IgD-negative memory B cell (primary cell): ENCODE measurements around the gene FLYWCH1. TPM values are rescaled to one million over a fixed set of nuclear protein-coding genes. Genes with fewer than 3 reads are reported as not detected.

Experiments
- H3K27ac Mint-ChIP-seq, 3 donors: one replicate each; pipeline ENCODE4 v1.8.0; 2020 to 2022; ENCODE audit warnings: mild to moderate bottlenecking in 3 of 3, mixed read lengths in 3 of 3, moderate library complexity in 1 of 3
- H3K27me3 Mint-ChIP-seq: one replicate; pipeline ENCODE4 v1.8.0; 2021; ENCODE audit warnings: mixed read lengths
- H3K36me3 Mint-ChIP-seq: one replicate; pipeline ENCODE4 v1.8.0; 2020; ENCODE audit warnings: mild to moderate bottlenecking, mixed read lengths
- H3K4me1 Mint-ChIP-seq, 3 donors: one replicate each; pipeline ENCODE4 v1.8.0; 2020 to 2022; ENCODE audit warnings: mixed read lengths in 3 of 3, mild to moderate bottlenecking in 1 of 3
- H3K4me3 Mint-ChIP-seq, 4 donors: one replicate each; pipeline ENCODE4 v1.8.0; 2020 to 2022; ENCODE audit warnings: mild to moderate bottlenecking in 4 of 4, mixed read lengths in 4 of 4, moderate library complexity in 3 of 4
- H3K9me3 Mint-ChIP-seq, 3 donors: one replicate each; pipeline ENCODE4 v1.8.0; 2020 to 2021; ENCODE audit warnings: mixed read lengths in 3 of 3, mild to moderate bottlenecking in 1 of 3
- polyA plus RNA-seq: library from polyadenylated mRNA; unstranded; fragments of 300-500 nt; fragmentation: Illumina TruSeq; gene quantifications from one replicate; pipeline ENCODE4 v1.2.3, GENCODE V29; 2021

The FLYWCH1 gene
- polyA plus RNA-seq, 1 donor from 2014 or later, result 14.8 TPM

DNA sequence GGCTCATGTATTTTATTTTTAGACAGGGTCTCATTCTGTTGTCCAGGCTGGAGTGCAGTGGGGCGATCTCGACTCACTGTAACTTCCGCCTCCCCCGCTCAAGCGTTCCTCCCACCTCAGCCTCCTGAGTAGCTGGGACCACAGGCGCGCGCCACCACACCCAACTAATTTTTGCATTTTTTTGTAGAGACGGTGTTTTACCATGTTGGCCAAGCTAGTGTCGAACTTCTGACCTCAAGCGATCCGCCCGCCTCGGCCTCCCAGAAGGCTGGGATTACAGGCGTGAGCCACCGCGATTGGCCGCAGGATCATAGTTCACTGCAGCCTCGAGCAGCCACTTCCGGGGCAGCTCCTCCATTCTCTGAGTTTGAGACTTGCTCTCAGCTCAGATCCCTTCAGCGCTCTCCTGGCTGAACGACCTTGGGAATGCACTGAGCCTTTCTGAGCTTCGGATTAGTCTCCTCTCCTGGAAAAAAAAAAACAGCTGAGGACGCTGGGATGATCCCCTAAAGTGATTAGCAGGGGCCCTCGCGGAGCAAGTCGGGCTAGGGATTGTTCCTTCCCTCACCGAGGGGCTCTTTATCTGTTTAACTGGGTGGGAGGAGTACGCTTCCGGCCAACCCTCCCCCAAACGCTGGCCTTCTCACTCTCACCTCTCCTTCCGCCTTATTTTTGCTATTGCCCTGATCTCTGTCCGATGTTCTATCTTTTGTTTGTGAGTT is 69.6 kb downstream of the FLYWCH1 start:
- no peaks in the 10 kb centered on the region for H3K36me3 Mint-ChIP-seq
- H3K4me3 Mint-ChIP-seq, result peak overlapping the region; percentile 66 to 92 (median 86)
- H3K9me3 Mint-ChIP-seq, result no peaks in the 10 kb centered on the region
- no peaks in the 10 kb centered on the region for H3K27me3 Mint-ChIP-seq
- peak overlapping the region; percentile 62 to 88 (median 80) for H3K27ac Mint-ChIP-seq
- H3K4me1 Mint-ChIP-seq, result peaks cover 0 to 17% (median 8%) of the 10 kb centered on the region in 3 donors

DNA sequence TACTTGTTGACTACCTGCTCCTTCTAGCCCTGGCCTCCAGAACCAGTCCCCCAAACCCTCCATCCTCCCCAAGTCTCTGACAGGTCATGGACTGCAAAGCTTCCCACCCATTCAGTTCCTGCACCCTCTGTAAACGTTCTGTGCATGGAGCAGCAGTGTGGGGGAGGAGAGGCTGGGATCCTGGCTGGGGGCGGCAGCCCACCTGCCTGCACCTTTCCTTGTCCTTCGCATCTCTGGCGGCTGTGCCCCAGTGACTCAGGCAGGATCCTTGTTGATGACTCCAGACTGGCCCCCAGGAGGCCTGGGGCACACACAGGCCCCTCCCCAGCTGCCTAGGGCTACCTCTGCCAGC is 70.1 kb downstream of the FLYWCH1 start:
- Mint-ChIP-seq H3K4me1 (peaks cover 0 to 17% (median 8%) of the 10 kb centered on the region in 3 donors), H3K27me3 (no peaks in the 10 kb centered on the region), H3K4me3 (peak overlapping the region; percentile 51 to 89 (median 69)), H3K27ac (peak overlapping the region in 2 of 3 donors; percentile 62 to 88), H3K36me3 (no peaks in the 10 kb centered on the region), H3K9me3 (no peaks in the 10 kb centered on the region)

DNA sequence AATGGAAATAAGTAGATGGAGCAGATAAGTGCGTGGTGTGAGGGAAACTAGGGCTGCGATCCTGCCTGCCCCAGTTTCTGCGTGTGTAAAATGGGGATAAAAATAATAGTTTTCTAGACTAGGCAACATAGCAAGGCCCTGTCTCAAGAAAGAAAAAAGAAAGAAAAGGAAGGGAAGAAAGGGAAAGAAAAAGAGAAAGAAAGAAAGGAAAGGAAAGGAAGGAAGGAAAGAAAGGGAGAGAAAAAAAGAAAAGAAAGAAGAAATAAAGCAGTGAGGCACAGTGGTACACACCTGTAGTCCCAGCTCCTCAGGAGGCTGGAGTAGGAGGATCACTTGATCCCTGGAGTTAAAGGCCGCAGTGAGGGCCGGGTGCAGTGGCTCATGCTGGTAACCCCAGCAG is 70.7 kb downstream of the FLYWCH1 start:
- Mint-ChIP-seq H3K4me3 (peak overlapping the region in 3 of 4 donors; percentile 51 to 66 (median 63)), H3K36me3 (no peaks in the 10 kb centered on the region), H3K27ac (peak overlapping the region in 1 of 3 donors; percentile 13)

DNA sequence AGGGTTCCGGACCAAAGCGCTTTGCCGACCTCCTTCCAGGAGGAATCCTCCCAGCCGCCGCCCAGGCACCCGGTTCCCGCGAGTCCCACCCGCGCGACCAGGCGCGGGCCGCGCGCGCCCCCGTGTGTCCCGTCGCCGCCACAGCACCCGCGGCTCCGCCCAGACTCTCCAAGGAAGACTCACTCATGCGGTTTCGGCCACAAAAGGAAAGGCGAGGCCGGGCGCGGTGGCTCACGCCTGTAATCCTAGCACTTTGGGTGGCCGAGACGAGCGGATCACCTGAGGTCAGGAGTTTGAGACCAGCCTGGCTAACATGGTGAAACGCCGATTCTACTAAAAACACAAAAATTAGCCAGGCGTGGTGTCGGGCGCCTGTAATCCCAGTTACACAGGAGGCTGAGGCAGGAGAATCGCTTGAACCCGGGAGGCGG is 72.0 kb downstream of the FLYWCH1 start:
- H3K9me3 Mint-ChIP-seq, result no peaks in the 10 kb centered on the region
- H3K36me3 Mint-ChIP-seq, result no peaks in the 10 kb centered on the region
- no peak overlapping the region for H3K27ac Mint-ChIP-seq
- H3K27me3 Mint-ChIP-seq, result no peaks in the 10 kb centered on the region
- H3K4me3 Mint-ChIP-seq, result peak overlapping the region; percentile 34 to 82 (median 54)
- H3K4me1 Mint-ChIP-seq, result peaks cover 0 to 17% (median 8%) of the 10 kb centered on the region in 3 donors

More for the DNA sequence above, 70.7 kb downstream of the FLYWCH1 start:
- peaks cover 0 to 17% (median 8%) of the 10 kb centered on the region in 3 donors for H3K4me1 Mint-ChIP-seq
- H3K27me3 Mint-ChIP-seq, result no peaks in the 10 kb centered on the region
- no peaks in the 10 kb centered on the region for H3K9me3 Mint-ChIP-seq

DNA sequence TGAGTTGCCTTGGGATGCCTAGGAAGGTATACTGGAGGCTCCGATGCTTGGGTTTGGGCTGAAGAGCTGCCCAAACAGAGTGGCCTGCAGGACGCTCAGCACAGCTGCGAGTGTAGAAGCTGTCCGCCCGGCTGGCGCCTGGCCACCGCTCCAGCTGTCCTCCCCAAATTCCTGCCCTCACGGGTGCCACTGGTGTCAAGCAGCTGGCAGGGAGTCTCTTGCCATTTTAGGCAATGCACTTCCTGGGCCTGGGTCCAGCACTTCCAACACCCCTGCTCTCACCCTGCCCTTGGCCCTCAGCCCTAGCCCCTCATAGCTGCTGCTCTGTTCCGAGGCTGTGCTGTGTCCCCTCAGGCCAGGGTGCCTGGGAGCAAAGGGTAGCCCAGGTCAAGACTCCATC is 73.7 kb downstream of the FLYWCH1 start:
- H3K27me3 Mint-ChIP-seq, result no peaks in the 10 kb centered on the region
- H3K9me3 Mint-ChIP-seq, result no peaks in the 10 kb centered on the region
- no peak overlapping the region for H3K27ac Mint-ChIP-seq
- no peak overlapping the region for H3K4me3 Mint-ChIP-seq
- H3K36me3 Mint-ChIP-seq, result no peaks in the 10 kb centered on the region
- H3K4me1 Mint-ChIP-seq, result peaks cover 0 to 16% (median 8%) of the 10 kb centered on the region in 3 donors

DNA sequence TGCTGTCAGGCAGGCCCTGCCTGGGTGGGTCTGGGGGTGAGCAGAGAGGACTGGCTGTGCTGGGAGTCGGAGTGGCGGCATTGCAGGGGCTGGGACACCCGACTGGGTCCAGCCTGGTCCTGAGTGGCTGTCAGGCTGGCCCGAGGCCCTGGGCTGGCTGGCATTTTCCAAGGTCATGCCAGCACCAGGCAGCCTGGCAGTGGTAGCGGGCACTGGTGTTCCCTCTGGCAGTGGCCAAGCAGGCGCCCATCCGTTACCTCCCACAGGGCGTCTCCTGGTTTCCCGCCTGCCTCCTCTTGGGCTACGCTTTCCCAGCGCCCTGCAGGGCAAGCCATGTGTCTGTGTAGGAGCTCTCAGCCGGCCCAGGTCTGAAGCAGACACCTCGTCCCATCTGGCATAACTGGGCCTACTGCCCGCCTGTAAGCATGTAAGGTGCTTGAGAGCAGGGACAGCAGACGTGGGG is 74.2 kb downstream of the FLYWCH1 start:
- Mint-ChIP-seq H3K9me3 (no peaks in the 10 kb centered on the region), H3K4me1 (peaks cover 0 to 13% (median 8%) of the 10 kb centered on the region in 3 donors), H3K36me3 (no peaks in the 10 kb centered on the region), H3K27ac (no peak overlapping the region), H3K4me3 (no peak overlapping the region), H3K27me3 (no peaks in the 10 kb centered on the region)

DNA sequence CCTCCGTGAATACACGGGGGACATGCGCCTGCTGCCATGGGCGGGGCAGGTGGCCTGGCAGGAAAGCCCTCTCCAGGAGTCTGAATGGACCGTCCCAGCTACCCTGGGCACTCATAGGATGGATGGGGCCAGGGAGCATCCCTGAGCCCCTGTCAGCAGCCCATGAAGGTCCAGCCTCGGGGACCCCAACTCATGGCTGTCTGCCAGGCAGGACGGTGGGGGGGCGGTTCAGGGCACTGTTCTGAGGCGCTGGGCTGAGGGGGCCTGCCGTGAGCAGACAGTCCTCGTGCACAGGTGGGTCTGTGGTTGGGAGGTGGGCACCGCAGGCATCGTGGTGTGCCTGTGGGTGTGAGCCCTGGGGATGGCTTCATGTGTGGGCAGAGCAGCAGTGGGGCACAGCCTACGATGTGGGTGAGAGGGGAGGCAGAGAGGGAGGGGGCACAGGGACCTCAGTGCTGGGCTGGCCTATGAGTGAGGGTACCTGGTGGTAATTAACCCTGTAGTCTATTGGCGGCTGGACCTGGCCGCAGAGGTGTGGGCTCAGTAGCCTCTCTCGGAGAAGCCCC is 75.0 kb downstream of the FLYWCH1 start:
- H3K4me1 Mint-ChIP-seq, result peaks cover 0 to 8% (median 7%) of the 10 kb centered on the region in 3 donors
- H3K36me3 Mint-ChIP-seq, result no peaks in the 10 kb centered on the region
- no peak overlapping the region for H3K4me3 Mint-ChIP-seq
- no peaks in the 10 kb centered on the region for H3K9me3 Mint-ChIP-seq
- peak overlapping the region in 1 of 3 donors; percentile 18 for H3K27ac Mint-ChIP-seq
- H3K27me3 Mint-ChIP-seq, result no peaks in the 10 kb centered on the region

DNA sequence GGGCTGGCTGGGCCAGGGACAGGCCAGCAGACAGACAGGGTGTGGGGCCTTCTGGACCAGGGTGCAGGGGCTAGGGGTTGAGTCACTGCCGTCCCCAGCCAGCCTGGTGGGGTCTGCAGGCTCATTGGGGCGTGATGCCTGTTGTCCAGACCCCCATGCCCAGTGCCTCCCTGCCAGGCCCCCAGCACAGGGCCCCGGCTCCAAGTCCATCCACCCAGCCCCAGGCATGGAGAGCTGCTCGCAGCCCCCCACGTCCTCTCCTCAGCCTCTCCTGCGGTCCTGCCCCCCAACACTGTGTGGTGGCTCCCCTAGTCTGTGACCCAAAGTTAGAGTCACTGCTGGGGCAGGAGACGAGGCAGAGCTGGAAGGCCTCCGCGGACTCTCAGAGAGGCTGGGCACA is 75.6 kb downstream of the FLYWCH1 start:
- no peaks in the 10 kb centered on the region for H3K9me3 Mint-ChIP-seq
- no peaks in the 10 kb centered on the region for H3K27me3 Mint-ChIP-seq
- no peak overlapping the region for H3K27ac Mint-ChIP-seq
- H3K4me3 Mint-ChIP-seq, result no peak overlapping the region
- H3K36me3 Mint-ChIP-seq, result no peaks in the 10 kb centered on the region
- H3K4me1 Mint-ChIP-seq, result peaks cover 0 to 7% (median 7%) of the 10 kb centered on the region in 3 donors

DNA sequence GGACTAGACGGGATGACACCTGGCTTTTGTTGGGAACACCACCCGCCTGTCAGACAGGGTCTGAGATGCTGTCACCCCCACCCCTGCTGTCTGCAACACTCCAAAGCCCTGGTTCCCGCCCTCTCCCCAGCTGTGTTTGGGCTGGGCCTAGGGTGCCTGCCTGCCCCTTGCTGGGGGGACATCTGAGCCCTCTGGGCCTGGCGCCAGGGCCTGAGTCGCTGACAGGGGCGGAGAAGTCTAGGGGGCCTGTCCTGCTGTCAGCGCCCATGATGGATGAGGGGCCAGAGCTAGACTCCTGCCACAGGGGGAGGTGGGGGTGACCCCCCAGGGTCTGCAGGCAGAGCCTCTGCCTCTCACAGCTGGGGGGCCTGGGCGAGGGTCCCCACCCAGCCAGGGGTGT is 76.1 kb downstream of the FLYWCH1 start:
- H3K4me3 Mint-ChIP-seq, result no peak overlapping the region
- H3K27ac Mint-ChIP-seq, result no peak overlapping the region
- H3K36me3 Mint-ChIP-seq, result no peaks in the 10 kb centered on the region
- peaks cover 0 to 7% (median 4%) of the 10 kb centered on the region in 3 donors for H3K4me1 Mint-ChIP-seq
- no peaks in the 10 kb centered on the region for H3K27me3 Mint-ChIP-seq
- H3K9me3 Mint-ChIP-seq, result no peaks in the 10 kb centered on the region

DNA sequence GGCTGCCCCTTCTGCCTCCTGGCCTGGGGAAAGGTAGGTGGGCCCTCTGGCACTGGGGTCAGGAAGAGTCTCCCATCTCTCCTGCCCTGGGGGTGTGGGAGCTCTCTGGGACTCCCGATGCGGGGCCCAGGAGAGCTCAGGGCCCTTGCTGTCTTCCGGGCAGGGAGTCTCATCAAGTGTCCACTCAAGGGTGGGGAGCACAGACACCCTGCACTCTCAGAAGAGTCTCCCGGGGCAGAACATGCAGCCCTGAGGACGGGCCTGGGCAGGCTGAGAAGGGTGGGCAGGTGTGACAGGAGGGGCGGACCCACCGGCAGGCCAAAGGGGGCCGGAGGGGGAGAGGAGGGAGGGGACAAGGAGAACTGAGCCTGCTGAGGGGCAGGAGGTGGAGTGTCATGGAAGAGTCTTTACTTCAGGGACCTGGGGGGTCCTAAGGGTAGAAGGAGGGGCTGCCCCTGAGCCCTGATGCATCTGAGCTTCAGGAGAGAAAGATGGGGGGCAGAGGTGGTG is 76.9 kb downstream of the FLYWCH1 start:
- Mint-ChIP-seq H3K36me3 (no peaks in the 10 kb centered on the region), H3K27ac (no peak overlapping the region), H3K4me3 (no peak overlapping the region), H3K9me3 (no peaks in the 10 kb centered on the region), H3K4me1 (peaks cover 0 to 4% (median 2%) of the 10 kb centered on the region in 3 donors), H3K27me3 (no peaks in the 10 kb centered on the region)

DNA sequence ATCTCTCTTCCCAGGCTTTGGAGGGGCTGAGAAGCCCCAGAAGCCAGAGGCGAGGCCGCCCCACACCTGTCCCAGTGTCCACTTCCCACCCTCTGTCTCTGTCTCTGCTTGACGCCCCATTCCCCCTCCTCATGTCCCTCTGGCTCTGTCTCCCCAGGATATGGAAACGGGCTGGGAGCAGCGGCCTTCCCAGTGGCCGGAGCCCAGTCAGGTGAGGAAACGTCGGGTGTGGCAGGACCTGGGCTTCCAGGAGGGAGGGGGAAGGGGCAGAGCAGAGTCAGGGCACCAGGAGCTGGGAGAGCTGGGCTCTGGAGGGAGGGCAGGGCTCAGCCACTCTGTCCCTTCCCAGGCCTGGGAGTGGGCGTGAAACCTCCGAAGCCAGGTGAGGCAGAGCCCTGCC is 79.2 kb downstream of the FLYWCH1 start:
- no peaks in the 10 kb centered on the region for H3K9me3 Mint-ChIP-seq
- no peaks in the 10 kb centered on the region for H3K27me3 Mint-ChIP-seq
- no peak overlapping the region for H3K27ac Mint-ChIP-seq
- H3K4me3 Mint-ChIP-seq, result no peak overlapping the region
- no peaks in the 10 kb centered on the region for H3K36me3 Mint-ChIP-seq
- no peaks in the 10 kb centered on the region for H3K4me1 Mint-ChIP-seq

DNA sequence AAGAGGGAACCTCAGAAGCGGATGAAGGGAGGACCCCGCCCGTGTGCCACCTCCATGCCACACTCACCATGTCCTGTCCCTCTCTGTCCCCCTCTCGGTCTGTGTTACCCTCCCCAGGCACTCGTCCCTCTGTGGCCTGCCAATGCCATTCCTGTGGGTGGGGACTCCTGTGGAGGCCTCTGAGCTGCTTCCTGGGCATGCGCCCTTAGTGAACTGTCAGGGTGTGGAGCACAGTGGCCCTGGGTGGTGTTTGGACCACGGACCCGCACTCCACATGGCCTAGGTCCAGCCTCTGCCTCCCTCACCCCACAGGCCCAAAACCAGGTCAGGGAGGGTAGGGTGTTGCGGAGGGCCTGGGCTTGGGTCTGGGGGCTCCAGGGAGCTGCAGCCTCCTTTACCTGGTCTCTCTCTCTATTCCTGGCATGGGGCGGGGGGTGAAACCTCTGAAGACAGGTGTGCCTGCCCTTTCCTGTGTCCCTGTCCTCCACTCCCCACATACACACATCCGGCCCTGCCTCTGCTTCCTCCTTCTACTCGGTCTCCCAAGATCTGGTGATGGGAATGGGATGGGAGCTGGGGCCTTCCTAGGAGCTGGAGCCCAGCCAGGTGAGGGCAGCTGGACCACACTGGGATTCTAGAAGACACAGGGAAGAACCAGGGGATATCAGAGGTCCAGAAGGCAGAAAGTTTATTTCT is 80.0 kb downstream of the FLYWCH1 start:
- Mint-ChIP-seq H3K4me3 (no peak overlapping the region), H3K27me3 (no peaks in the 10 kb centered on the region), H3K9me3 (no peaks in the 10 kb centered on the region), H3K4me1 (no peaks in the 10 kb centered on the region), H3K36me3 (no peaks in the 10 kb centered on the region), H3K27ac (no peak overlapping the region)

DNA sequence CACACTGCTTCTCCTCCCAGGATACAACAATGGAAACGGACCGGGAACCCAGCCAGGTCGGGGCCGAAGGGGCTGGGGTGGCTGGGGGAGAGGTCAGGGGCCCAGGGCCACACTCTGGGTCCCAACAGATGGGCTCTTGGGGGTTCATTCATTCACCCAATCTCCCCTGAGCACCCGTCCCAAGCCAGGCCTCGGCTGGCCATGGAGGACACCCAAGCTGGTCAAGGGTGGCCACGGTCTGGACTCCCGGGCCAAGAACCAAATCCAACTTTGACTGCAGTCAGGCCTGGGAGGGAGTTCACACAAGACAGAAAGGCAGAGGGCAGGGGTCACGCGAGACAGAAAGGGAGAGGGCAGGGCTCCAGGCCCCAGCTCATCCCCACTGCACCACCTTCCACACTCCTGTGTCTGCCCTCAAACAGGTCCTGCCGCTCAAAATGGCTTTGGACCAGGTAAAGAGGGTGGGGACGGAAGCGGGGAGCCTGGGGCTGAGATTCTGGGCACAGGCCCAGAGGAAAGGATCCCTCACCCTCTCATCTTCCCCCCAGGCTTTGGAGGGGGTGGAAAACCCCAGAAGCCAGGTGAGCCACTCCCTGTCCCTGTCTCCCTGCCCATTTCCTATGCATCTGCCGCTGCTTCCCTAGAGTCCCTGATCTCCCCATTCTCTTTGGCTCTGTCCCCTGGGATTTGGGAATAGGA is 80.8 kb downstream of the FLYWCH1 start:
- Mint-ChIP-seq H3K9me3 (no peaks in the 10 kb centered on the region), H3K27me3 (no peaks in the 10 kb centered on the region), H3K4me1 (no peaks in the 10 kb centered on the region), H3K36me3 (no peaks in the 10 kb centered on the region), H3K4me3 (peak overlapping the region in 1 of 4 donors; percentile 28), H3K27ac (no peak overlapping the region)

DNA sequence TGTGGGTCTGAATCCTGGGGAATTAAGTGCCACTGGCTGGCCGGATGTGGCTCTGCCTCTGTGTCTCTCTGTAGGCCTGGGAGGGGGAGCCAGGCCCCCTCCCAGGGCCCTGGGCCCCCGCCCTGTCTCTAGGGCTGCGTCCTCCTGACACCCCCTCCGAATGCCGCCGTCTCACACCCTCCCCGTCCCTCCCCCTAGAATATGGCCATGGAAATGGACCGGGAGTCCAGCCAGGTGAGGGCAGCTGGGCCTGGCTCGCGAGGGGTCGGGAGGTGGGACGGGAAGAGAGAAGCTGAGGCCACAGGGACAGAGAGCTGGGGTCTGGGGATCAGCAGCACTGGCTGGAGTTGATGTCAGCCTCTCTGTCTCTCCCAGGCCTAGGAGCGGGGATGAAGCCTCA is 84.6 kb downstream of the FLYWCH1 start:
- H3K27ac Mint-ChIP-seq, result no peak overlapping the region
- no peaks in the 10 kb centered on the region for H3K4me1 Mint-ChIP-seq
- H3K27me3 Mint-ChIP-seq, result peaks cover 6% of the 10 kb centered on the region
- no peak overlapping the region for H3K4me3 Mint-ChIP-seq
- H3K36me3 Mint-ChIP-seq, result peaks cover 2% of the 10 kb centered on the region
- no peaks in the 10 kb centered on the region for H3K9me3 Mint-ChIP-seq

DNA sequence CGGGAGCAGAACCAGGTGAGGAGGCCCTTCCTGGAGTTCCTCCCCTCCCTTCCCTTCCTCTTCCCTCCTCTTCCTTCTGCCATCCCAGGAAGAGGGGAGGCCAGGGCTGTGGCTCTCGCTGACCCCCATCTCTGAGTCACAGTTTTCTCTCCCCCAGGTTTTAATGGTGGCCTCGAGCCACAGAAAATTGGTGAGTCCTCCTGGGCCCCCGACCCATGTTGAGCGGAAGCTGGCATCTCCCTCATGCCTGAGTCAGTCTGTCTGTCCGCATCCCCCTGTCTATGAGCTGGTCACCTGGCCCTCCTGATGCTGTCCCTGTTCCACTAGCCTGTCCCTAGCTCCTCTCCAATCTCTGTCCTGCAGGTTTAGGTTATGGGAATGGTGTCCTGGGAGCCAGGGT is 88.2 kb downstream of the FLYWCH1 start:
- H3K27ac Mint-ChIP-seq, result no peak overlapping the region

More for the DNA sequence above, 88.2 kb downstream of the FLYWCH1 start:
- H3K9me3 Mint-ChIP-seq, result no peaks in the 10 kb centered on the region
- no peak overlapping the region for H3K4me3 Mint-ChIP-seq
- H3K36me3 Mint-ChIP-seq, result peaks cover 2% of the 10 kb centered on the region
- H3K4me1 Mint-ChIP-seq, result peaks cover 0 to 5% (median 4%) of the 10 kb centered on the region in 3 donors
- peaks cover 8% of the 10 kb centered on the region for H3K27me3 Mint-ChIP-seq
